GM18873 (cell line): Measurements from ENCODE around the gene UBE2L3.
"Not testable (repeated sequence)": the region's sequence is repeated elsewhere in the genome, so short reads cannot be mapped to it uniquely, and the experiment has no call there.

Experiments used
- ATAC-seq: cut with Tn5 transposase; IDR thresholded peaks from one replicate; pipeline ENCODE4 v1.9.1; 2021; ENCODE audit warnings: mild to moderate bottlenecking, moderate library complexity, moderate number of reproducible peaks; ENCODE audit not compliant: unreplicated experiment, low FRiP score

Gene UBE2L3

GRCh38 chr22:21641789-21642583 lies 74.5 kb downstream of the UBE2L3 start, which contains the start of gene SDF2L1:
Gene SDF2L1, plus strand, starts transcription at chr22:21642302. Its CDS starts 35 bp downstream, at chr22:21642337.
- peak; percentile 82 for ATAC-seq

GRCh38 chr22:21642584-21643448 lies 75.3 kb downstream of the UBE2L3 start:
- ATAC-seq = no peak

GRCh38 chr22:21643533-21644357 lies 76.2 kb downstream of the UBE2L3 start:
- ATAC-seq = no peak

GRCh38 chr22:21645513-21645912 lies 78.0 kb downstream of the UBE2L3 start:
- not testable (repeated sequence) for ATAC-seq

- no peak for ATAC-seq
Observed at GRCh38 chr22:21646608-21647590, 79.4 kb downstream of the UBE2L3 start.

GRCh38 chr22:21650280-21650679 lies 82.8 kb downstream of the UBE2L3 start:
- no peak for ATAC-seq

GRCh38 chr22:21650823-21651520 lies 83.5 kb downstream of the UBE2L3 start:
- ATAC-seq = no peak

- ATAC-seq = peak; percentile 13
Observed at GRCh38 chr22:21651521-21652009, 84.1 kb downstream of the UBE2L3 start.

GRCh38 chr22:21652010-21652546 lies 84.6 kb downstream of the UBE2L3 start:
- ATAC-seq = peak; percentile 60

GRCh38 chr22:21652547-21653545 lies 85.3 kb downstream of the UBE2L3 start:
- ATAC-seq = no peak

- ATAC-seq = no peak
Observed at GRCh38 chr22:21657020-21657359, 89.5 kb downstream of the UBE2L3 start.

- ATAC-seq = peak; percentile 49
Observed at GRCh38 chr22:21657360-21658032, 90.0 kb downstream of the UBE2L3 start.

- ATAC-seq = no peak
Observed at GRCh38 chr22:21659864-21660525, 92.5 kb downstream of the UBE2L3 start.

- ATAC-seq = no peak
Observed at GRCh38 chr22:21660904-21661303, 93.4 kb downstream of the UBE2L3 start.

GRCh38 chr22:21661991-21662390 lies 94.5 kb downstream of the UBE2L3 start:
- no peak for ATAC-seq

GRCh38 chr22:21663738-21664137 lies 96.2 kb downstream of the UBE2L3 start:
- no peak for ATAC-seq
